GM21367 (cell line): ENCODE data around the gene KLHL30.
"Not testable (repeated sequence)": the region's sequence is repeated elsewhere in the genome, so short reads cannot be mapped to it uniquely, and the experiment has no call there.

Experiments used
- ATAC-seq: cut with Tn5 transposase; IDR thresholded peaks from one replicate; pipeline ENCODE4 v1.9.1; 2021; ENCODE audit not compliant: unreplicated experiment

KLHL30 gene

DNA sequence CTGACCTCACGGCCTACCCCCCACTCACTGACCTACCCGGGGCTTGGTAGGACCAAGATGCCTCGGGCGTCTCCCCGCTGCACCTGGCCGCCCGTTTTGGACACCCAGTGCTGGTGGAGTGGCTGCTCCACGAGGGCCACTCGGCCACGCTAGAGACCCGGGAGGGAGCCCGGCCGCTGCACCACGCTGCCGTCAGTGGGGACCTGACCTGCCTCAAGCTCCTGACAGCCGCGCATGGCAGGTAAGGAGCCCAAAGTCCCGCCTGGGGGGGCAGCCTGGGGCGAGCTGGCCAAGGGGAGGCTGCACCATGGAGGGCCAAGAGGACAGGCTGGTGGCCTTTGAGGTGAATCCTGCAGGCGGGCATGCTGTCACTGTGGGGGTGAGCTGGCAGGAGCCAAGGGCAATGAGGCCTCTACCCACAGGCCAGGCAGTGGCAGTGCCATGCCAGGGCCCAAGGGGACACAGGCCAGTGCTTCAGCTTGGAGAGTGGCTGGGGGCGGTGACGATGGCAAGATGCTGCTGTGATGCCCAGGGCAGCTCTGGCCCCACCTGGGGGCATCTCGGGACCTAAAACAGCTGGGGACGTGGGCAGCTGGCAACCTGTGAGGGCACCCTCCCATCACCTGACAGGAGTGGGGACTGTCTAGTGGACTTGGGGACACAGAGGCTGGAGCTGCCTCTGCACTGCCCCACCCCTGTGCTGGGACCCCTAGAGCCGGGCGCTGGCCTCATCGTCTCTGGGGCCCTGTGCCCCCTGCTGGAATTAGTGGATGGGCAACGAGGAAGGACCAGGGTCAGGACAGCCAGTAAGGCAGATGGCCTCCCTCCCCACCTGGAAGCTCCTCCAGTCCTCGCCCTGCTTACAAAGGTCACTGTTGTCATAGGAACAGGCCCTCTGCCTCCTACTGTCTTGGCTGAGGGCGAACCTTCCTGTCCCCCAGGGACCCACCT is 36.3 kb upstream of the KLHL30 start:
- no peak for ATAC-seq

DNA sequence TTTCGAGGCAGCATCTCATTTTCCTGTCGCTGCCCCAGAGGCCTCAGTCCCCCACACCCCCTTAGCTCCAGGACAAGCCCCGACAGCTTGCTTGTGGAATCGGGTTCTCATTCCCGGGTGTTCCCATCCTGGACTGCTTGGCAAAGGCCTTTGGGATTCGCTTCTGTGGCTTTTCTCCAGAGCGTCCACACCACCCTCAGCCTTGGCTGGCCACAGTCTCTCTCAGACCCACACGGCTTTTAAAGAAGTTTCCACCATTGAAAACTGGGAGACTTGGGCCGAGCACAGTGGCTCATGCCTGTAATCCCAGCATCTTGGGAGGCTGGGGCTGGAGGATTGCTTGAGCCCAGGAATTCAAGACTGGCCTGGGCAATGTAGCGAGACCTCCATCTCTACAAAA is 35.6 kb upstream of the KLHL30 start:
- ATAC-seq, result no peak

DNA sequence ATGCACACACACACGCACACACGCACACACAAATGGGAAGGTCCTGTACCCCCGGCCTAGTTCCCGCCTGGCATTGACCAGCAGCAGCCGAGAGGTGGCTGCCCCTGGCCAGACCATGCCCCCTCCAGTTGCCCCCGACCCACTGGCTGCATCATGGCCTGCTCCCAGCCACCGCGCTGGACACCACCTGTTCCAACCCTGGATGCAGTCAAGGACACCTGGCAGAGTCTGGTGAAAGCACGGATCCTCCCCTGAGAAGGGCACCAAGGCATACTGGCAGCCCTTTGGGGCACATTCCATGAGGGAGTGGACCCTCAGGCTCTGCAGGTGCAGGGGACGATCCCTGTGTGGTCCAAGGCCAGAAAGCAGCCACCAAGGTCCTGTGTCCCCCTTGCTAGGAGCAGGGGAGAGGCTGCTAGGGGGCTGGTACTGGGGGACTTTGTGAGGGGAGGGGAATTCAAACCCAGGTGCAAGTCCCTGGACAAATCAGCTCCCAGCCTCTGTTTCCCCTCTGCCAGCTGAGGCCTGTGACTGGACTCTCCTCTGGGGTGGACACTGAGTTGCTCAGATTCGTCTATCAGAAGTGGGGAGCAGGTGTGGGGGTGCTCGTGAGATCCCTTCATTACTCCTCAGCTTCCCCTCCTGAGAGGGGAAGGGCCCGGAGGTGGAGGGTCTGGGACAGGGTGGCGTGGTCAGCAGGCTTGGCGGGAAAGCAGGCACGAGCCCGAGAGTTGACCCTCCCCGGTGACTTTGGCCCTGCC is 34.8 kb upstream of the KLHL30 start:
- ATAC-seq, result no peak

DNA sequence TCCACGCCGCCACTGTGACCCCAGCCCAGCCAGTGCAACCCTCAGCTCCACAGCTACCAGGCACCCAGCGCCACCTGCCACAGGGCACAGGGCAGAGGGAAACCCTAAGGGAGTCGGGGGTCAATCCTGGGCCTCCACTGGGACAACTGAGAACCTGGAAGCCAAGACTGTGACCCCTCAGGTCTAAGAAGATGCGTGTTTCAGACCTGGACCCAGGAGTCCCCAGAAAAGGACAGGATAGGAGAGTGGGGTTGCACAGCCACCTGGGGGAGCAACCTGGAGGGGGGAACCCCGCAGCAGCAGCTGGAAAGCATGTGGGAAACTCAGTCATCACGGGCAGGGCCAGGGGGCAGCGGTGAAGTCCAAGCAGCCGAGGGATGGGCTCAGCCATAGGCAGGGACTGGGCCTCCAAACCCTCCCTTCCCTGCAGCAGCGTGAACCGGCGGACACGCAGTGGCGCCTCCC is 34.2 kb upstream of the KLHL30 start:
- ATAC-seq, result no peak

DNA sequence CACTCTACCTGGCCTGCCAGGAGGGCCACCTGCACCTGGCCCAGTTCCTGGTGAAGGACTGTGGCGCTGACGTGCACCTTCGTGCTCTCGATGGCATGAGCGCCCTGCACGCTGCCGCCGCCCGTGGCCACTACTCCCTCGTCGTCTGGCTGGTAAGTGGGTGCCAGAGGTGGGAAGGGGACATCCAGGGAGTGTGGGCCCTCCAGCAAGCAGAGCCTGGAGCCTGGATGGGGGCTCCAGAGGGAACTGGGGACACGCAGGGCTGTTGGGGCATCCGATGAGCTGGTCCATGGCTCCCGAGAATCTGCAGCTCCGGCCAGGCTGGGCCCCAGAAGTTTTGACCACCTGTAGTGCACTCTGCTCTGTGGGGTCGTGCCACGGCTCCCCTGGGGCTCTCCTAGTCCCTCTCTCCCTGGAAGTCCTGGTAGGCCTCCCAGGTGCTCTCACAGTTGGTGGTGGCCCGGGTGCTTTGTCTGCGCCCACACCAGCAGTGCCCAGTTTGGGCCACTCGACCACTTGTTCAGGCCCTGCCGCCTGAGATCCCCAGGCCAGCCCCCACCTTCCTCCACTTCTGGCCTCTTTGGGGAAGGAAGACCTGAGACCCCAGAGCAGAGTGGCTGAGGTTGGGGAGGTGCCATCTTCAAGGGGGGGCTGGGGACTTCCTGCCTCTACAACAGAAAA is 33.6 kb upstream of the KLHL30 start:
- ATAC-seq, result no peak

DNA sequence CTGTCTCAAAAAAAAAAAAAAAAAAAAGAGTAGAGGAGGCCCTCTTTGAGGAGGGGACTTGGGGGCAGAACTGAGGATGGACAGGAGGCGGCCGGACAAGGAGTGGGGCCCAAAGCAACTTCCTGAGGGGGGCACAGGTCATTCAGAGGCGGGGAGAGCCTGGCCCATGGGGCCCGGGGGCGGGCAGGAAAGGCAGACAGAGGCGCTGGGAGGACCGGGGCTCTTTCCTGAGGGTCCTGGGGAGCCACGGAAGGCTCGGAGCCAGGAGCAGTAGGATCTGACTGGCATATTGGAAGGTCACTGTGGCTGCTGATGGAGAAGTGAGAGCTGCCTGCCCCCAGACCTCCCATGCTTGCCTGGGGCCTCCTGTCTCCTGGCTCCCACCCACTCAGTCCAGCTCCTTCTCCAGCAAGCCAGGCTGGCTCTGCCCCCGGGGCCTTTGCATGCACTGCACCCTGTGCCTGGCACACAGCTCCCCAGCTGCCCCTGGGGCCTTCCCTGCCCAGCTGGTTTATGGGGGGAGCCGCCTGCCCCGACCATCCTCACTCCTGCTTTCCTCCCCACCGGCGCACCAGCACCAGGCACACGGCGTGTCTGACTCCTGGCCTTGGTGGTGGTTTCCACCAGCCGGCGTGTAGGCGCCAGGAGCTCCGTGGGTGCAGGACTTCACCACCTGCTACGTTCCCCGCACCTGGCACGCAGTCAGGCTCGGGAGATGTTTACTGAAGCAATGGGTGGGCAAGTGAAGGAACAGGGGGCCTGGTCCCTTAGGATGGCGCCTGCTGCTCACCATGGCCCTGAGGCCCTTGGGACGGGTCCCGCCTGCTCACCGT is 32.7 kb upstream of the KLHL30 start:
- no peak for ATAC-seq

DNA sequence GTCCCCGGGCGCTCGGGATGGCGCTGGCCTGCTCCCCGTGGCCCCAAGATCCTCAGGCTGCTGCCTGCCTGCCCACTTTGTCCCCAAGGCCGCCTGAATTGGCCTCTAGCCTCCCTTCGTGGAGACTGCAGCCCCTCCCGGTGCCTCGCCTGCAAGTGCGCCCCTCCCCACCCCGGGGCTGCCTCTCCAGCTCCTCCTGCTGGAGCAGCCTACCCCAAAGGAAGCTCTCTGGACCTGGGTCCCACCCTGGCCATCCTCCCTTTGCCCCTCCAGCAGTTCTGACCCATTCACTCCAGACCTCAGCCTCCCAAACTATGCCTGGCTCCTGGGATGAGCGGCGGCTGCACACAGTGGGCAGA is 32.1 kb upstream of the KLHL30 start:
- ATAC-seq, result no peak

DNA sequence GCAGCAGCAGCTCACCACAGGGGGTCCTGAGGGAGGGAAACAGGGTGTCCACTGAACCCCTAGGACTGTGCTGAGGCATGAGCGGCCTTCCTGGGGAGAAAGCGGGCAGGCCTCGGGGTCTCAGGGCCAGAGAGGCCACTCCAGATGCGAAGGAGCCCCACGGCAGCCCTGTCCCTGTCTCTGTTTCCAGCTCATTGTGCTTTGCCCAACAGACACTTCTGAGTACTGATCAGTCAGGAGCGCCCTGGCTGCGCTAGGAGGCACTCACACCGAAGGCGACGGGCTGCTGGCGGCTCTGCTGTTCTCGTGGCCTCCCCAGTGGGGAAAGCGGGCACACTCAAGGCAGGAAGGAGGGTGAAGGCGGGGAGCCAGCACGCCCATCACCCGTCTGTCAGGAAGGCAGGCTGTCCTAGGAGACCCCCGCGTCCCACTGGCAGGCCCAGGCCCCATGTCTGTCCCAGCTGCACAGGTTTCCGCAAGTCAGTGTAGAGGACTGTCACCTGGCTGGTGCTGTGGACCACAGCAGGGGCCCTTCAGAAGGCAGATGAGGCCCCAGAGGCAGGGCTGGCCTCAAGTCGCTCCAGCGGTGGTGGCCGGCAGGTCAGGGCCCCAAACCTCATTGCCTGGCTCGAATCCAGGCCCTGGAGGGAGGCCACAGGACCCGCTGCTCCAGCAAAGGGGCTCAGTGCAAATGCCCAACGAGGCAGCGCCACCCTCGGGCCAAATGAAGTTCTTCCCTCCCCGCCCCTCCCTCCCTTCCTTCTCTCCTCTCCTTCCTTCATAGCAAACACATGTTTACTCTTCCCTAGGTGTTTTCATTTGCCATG is 31.6 kb upstream of the KLHL30 start:
- ATAC-seq, result no peak

DNA sequence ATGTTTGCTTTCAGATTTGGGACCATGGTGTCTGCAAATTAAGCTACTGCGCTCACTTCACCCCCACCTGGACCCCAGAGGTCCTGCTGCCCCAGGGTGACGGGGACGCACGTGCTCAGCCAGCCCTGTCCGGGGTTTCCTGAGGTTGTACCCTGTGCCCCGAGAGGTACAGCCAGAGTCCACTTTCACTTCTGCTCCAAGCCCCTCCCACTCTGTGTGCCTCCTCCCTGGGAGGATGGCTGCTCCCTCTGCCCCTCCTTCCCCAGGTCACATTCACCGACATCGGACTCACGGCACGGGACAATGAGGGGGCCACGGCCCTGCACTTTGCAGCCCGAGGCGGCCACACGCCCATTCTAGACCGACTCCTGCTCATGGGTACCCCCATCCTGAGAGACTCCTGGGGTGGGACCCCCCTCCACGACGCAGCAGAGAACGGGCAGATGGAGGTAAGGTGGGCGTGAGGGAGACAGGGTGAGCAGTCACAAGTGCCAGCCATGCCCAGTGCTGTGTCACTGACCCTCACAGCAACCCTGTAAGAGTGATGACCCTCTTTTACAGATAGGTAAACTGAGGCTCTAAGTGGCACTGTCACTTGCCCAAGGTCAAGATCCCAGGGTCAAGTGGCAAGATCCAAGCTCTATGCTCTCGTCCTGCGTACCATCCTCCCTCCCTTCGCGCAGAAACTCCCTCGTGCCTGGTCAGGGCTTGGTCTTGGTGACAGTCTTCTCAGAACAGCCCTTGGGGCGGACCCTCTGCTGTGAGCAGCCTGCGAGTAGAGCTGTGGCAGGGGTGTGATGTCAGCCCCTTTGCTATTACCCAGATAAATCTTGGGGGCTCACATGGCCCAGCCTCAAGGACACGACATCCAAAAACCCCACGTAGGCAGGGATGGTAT is 30.7 kb upstream of the KLHL30 start:
- ATAC-seq, result peak; percentile 62

DNA sequence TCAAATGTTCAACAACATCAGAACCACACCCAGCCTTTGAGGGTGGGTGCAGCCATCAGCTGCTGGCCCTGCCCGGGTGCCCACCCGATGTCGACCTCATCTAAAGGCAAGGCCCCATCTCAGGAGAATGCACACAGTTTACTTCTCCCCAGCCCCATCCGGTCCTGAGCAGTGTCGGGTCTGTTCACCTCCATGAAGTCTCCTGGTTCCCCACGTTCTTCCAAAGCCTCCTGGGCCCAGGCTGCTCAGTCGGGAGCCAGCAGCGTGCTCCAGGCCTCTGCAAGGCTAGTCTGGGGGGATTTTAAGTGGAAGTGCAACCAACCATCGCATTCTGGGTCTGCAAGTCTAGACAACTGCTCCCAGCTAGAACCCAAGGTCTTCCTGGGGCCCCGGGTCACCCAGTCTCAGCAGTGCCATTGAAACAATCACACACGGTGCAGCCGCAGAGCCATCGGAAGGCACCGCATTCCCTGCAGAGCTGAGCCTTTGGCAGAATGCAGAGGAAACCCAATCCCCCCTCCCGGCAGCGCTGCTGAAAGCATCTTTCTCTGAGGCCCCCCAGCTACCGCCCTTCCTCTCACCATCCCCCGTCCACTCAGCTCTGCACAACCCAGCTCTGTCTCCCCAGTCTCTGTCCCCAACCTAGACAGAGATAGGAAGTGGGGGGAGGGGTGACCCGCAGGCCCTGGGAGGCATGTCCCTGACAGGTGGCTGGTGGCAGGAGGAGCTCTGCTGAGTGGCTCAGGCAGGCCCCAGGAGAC is 29.9 kb upstream of the KLHL30 start:
- ATAC-seq, result no peak

DNA sequence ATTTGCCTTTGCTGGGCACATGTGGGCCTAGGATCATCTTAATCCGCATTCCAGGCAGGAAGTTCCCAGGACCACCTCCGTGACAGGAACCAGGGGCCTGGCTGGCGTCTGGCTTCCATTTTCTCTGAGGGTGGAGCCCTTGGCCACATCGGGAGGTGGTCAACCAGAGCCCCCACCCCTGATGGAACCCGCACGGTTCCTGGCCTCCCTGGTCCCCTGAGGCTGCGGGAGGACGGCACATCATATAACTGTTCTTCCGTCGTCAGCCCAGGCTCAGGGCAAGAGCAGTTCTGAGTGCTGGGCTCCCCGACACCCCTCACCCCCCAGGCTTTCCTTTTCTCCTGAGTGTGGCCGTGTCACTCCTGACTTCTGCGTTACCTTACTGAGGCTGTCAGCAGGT is 24.9 kb upstream of the KLHL30 start:
- no peak for ATAC-seq

DNA sequence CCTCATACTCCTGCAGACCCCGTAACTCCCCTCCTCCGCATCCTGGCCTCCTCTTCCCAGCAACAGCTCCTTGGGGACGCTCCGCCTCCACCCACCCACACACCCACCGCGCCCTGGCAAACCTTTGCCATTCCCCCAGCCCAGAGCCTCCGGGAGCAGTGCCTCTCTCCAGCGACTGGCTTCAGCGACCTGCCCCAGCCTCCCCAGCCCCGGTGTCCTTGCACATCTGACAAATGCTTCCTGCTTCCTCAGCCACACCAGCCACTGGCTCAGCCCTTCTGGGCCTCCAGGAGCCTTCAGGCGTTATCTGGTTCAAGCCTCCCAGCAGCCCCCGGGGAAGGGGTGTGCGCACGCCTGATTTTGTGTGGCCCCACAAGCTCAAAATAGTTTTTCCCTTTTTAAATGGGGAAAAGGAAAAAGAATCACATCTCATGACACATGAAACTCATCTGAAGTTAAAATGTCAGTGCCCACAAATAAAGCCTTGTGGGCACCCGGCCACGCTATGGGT is 24.1 kb upstream of the KLHL30 start:
- ATAC-seq, result no peak

DNA sequence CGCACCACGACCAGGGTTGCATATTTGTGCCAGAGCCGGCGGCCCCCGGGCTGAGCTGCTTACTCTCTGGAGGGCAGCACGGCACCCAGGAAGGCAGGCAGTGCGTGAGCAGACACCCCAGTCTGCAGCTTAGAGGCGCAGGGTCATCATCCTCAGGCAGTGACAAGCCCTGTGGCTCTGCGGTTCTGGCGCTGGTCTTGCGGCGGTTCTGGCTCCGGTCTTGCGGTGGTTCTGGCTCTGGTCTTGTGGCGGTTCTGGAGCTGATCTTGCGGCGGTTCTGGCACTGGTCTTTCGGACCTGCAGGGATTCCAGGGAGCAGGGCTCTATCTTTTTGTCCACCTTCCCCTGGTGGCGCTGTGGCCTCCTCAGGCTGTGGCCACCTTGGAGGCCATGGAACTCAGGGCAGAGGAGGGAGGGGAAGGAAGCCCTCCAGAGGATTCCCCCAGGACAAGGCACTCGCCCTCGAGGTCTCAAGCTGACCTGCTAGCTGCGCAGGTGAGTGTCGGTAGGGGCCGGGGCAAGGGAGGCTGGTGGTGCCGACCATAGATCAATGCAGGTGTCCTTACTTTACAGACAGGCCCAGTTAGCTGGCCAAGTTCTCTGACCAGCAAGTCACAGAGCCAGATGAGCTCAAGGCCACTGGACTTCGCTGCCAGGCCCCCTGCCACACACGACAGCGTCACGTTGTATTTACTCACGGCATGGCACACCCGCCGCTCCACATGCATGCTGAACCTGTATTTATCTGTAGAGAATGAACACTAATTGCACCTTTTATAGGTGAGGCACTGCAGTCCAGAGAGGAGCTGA is 23.4 kb upstream of the KLHL30 start:
- ATAC-seq, result no peak

DNA sequence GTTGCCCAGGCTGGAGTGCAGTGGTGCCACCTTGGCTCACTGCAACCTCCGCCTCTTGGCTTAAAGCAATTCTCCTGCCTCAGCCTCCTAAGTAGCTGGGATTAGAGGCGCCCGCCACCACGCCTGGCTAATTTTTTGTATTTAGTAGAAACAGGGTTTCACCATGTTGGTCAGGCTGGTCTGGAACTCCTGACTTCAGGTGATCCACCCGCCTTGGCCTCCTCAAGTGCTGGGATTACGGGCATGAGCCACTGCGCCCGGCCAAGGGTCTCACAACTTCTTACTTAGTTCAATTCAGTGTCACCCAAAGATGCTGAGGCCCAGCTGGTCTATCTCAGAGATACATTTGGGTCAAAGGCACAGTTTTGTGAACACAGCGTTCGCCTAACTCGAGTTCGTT is 22.8 kb upstream of the KLHL30 start:
- ATAC-seq, result not testable (repeated sequence)

DNA sequence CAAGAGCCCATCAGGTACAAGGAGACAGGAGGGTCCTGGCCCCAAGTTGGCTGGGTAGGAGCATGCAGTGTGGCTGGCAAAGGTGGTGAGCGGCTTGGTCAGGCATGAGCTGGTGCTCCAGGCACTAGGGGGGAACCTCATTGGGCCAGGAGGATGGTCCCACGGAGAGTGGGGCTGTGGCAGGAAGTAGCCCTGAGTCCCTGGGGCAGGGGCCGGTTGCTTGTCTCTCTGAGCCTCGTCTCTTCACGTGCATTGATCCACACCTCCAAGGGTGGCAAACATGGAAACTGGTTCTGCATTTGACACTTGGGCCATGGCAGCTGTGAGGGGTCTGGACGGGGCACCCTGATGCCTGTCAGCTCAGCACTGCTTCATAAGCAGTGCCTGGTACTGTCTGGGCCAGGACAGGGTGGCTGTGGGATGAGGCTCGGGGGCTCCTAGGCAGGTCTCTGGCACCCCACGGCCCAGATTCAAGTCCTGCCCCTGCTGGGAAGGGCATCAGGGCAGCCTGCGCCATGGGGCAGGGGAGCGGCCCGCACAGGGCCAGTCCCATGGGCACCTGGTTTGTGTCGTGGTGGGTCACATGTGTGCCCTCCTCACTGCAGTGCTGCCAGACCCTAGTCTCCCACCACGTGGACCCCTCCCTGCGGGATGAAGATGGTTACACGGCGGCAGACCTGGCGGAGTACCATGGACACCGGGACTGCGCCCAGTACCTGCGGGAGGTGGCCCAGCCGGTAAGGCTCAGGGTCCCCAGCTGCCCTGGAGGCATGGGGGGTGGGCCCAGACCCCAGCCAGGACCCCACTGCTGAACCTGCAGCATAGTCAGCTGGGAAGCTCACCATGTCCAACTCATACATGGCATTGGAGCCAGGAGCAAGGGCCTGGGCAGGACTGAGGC is 21.9 kb upstream of the KLHL30 start:
- ATAC-seq, result no peak
